Keratinocyte (primary cell): ENCODE results near the gene RALGAPA2. TPM values are rescaled to one million over a fixed set of nuclear protein-coding genes. Genes with fewer than 3 reads are reported as not detected.

Source experiments
- DNase-seq: peaks from one replicate; pipeline ENCODE4 v3.0.0-alpha.2; 2011; ENCODE audit warnings: low read depth, missing footprints, low spot score
- FAIRE-seq: peaks from 2 replicates; lab custom pipeline; 2011; peaks lifted over from hg19 to GRCh38; lab: Jason Lieb, UNC
- H2AFZ ChIP-seq: 2 replicates; pipeline ENCODE4 v1.6.0; 2012; ENCODE audit warnings: low read length, control low read depth, inconsistent platforms; ENCODE audit not compliant: control insufficient read depth
- H3K27ac ChIP-seq: 2 replicates; pipeline ENCODE4 v1.5.1; 2011; ENCODE audit warnings: low read length; ENCODE audit not compliant: control insufficient read depth, insufficient read depth
- H3K27me3 ChIP-seq: 3 replicates; pipeline ENCODE4 v1.6.0; 2011; ENCODE audit warnings: low read length; ENCODE audit not compliant: control insufficient read depth, insufficient read depth; ENCODE audit errors: extremely low read depth
- H3K36me3 ChIP-seq, 2 experiments: 2 replicates in 1 of 2; 3 replicates in 1 of 2; pipeline ENCODE4 v1.5.1; 2011; ENCODE audit warnings: low read length in 2 of 2, mild to moderate bottlenecking in 1 of 2; ENCODE audit not compliant: control insufficient read depth in 2 of 2, insufficient read depth in 2 of 2; ENCODE audit errors: extremely low read depth in 1 of 2
- H3K4me1 ChIP-seq: 3 replicates; pipeline ENCODE4 v1.5.1; 2011; ENCODE audit warnings: low read length; ENCODE audit not compliant: control insufficient read depth, insufficient read depth; ENCODE audit errors: extremely low read depth
- H3K4me2 ChIP-seq: 3 replicates; pipeline ENCODE4 v1.6.0; 2011; ENCODE audit warnings: low read depth, low read length; ENCODE audit not compliant: control insufficient read depth, insufficient read depth; ENCODE audit errors: extremely low read depth
- H3K4me3 ChIP-seq, 3 experiments: fragments of 200-600 bp in 1 of 3; sonication (generic) in 1 of 3; 2 replicates in 2 of 3; 3 replicates in 1 of 3; pipeline ENCODE4 v1.5.1; 2011 to 2016; ENCODE audit warnings: low read length in 3 of 3, mild to moderate bottlenecking in 3 of 3, control low read depth in 2 of 3, inconsistent platforms in 1 of 3, low read depth in 1 of 3, mixed read lengths in 1 of 3, mixed run types in 1 of 3, moderate library complexity in 1 of 3; ENCODE audit not compliant: control insufficient read depth in 2 of 3, insufficient read depth in 2 of 3; ENCODE audit errors: extremely low read depth in 1 of 3
- H3K79me2 ChIP-seq: 2 replicates; pipeline ENCODE4 v1.6.0; 2012; ENCODE audit warnings: low read length; ENCODE audit not compliant: control insufficient read depth, insufficient read depth
- H3K9ac ChIP-seq: 3 replicates; pipeline ENCODE4 v1.6.0; 2011; ENCODE audit warnings: low read length; ENCODE audit not compliant: control insufficient read depth, insufficient read depth; ENCODE audit errors: extremely low read depth
- H3K9me1 ChIP-seq: 3 replicates; pipeline ENCODE4 v1.6.0; 2011; ENCODE audit warnings: low read length; ENCODE audit not compliant: control insufficient read depth, insufficient read depth; ENCODE audit errors: extremely low read depth
- H3K9me3 ChIP-seq: 2 replicates; pipeline ENCODE4 v1.5.1; 2012; ENCODE audit warnings: low read depth, low read length; ENCODE audit not compliant: control insufficient read depth
- H4K20me1 ChIP-seq: 3 replicates; pipeline ENCODE4 v1.6.0; 2011; ENCODE audit warnings: low read length; ENCODE audit not compliant: control insufficient read depth, insufficient read depth; ENCODE audit errors: extremely low read depth
- EZH2 ChIP-seq: IDR thresholded peaks from one replicate; pipeline ENCODE4 v1.6.1; 2012; ENCODE audit warnings: inconsistent platforms, mild to moderate bottlenecking, low read length, moderate library complexity
- dilution Hi-C: fragments of 300-500 bp; cut with MboI; formaldehyde crosslinking; loops from one replicate; pipeline ENCODE4 v1.7.0; 2020; ENCODE audit warnings: low sequenced_read_pairs; ENCODE audit not compliant: extremely low pct_ligation_motif_present
- polyA plus RNA-seq, 5 experiments: library from polyadenylated mRNA; depleted of rRNA in 3 of 5; stranded (reverse) in 3 of 5; stranded (forward) in 1 of 5; unstranded in 1 of 5; fragments of >200 nt; gene quantifications; 1 replicate in 1 of 5; 2 replicates in 3 of 5; 3 replicates in 1 of 5; pipeline versions ENCODE4 v1.2.1 to v1.2.3, GENCODE V29; 2011 to 2012; ENCODE audit warnings: missing spikeins in 2 of 5, low read depth in 1 of 5, low replicate concordance in 1 of 5
- TF ChIP-seq, protein P1 (sequence below), 3 experiments: IDR thresholded peaks in 1 of 3; conservative IDR thresholded peaks in 1 of 3; optimal IDR thresholded peaks in 1 of 3; 2 replicates in 2 of 3; 3 replicates in 1 of 3; pipeline versions ENCODE3 to v1.5.1; 2011; ENCODE audit warnings: low read length in 3 of 3, mild to moderate bottlenecking in 3 of 3, moderate library complexity in 2 of 3, control low read depth in 1 of 3, inconsistent platforms in 1 of 3; ENCODE audit not compliant: insufficient read depth in 2 of 3; ENCODE audit errors: extremely low read depth in 1 of 3

The RALGAPA2 gene
- polyA plus RNA-seq, 1 donor (not counting 4 experiments of a cell fraction or from before 2014, with no cell fraction given): 3.2 TPM

DNA sequence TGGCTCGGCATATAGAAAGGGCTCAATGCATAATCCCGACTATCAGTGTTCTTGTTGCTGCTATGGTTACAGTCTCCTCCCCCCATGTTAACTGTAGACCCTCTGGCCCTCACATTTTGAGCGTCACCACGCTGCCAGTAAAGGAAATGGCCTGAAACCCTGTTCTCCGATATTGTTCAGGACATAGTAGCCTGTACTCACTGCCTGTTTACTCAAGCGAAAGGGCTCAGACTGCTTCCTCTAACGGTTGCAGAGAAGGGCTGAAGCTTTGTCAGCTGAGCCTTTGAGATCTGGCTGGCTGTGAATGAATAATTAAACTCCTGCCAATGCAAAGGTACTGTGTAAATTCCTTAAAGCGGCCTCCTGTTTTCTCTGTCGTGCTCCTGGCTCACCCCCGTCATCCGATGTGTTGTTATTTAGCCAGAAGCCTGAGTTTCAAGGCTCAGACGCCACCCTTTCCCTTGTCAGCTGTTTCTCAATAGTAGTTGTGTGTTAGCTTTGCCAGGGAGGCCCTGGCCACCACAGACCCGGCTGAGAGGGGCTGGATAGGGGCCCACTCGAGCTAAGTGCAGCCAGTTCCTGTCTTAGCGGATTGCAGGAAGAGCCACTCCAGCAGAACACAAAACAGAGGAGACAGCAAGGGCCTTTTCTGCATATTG is 31.2 kb upstream of the RALGAPA2 start:
- FAIRE-seq (no peak), DNase-seq (no peak)
- H4K20me1 ChIP-seq: no peaks in the 10 kb centered on the region
- no peaks in the 10 kb centered on the region for H3K9me3 ChIP-seq
- H3K36me3 ChIP-seq: no peaks in the 10 kb centered on the region
- H3K79me2 ChIP-seq: no peaks in the 10 kb centered on the region
- H2AFZ ChIP-seq: no peak overlapping the region
- TF ChIP-seq EZH2: no peak
- TF ChIP-seq, protein P1, sequence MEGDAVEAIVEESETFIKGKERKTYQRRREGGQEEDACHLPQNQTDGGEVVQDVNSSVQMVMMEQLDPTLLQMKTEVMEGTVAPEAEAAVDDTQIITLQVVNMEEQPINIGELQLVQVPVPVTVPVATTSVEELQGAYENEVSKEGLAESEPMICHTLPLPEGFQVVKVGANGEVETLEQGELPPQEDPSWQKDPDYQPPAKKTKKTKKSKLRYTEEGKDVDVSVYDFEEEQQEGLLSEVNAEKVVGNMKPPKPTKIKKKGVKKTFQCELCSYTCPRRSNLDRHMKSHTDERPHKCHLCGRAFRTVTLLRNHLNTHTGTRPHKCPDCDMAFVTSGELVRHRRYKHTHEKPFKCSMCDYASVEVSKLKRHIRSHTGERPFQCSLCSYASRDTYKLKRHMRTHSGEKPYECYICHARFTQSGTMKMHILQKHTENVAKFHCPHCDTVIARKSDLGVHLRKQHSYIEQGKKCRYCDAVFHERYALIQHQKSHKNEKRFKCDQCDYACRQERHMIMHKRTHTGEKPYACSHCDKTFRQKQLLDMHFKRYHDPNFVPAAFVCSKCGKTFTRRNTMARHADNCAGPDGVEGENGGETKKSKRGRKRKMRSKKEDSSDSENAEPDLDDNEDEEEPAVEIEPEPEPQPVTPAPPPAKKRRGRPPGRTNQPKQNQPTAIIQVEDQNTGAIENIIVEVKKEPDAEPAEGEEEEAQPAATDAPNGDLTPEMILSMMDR (optimal IDR thresholded peaks at IDR 0.05 in 1 of 3, IDR thresholded peaks at IDR 0.05 in 1 of 3, conservative IDR thresholded peaks at IDR 0.05 in 1 of 3; ENCODE audit: extremely low read depth in 1 of 3, insufficient read depth in 2 of 3, low read length in 3 of 3): no peak
- dilution Hi-C loops: no loop called here
- no peaks in the 10 kb centered on the region for H3K9me1 ChIP-seq
- H3K27me3 ChIP-seq: peaks cover 3% of the 10 kb centered on the region
- no peak overlapping the region for H3K4me3 ChIP-seq
- H3K4me1 ChIP-seq: no peaks in the 10 kb centered on the region
- H3K4me2 ChIP-seq: no peak overlapping the region
- H3K27ac ChIP-seq: no peak overlapping the region
- no peak overlapping the region for H3K9ac ChIP-seq

DNA sequence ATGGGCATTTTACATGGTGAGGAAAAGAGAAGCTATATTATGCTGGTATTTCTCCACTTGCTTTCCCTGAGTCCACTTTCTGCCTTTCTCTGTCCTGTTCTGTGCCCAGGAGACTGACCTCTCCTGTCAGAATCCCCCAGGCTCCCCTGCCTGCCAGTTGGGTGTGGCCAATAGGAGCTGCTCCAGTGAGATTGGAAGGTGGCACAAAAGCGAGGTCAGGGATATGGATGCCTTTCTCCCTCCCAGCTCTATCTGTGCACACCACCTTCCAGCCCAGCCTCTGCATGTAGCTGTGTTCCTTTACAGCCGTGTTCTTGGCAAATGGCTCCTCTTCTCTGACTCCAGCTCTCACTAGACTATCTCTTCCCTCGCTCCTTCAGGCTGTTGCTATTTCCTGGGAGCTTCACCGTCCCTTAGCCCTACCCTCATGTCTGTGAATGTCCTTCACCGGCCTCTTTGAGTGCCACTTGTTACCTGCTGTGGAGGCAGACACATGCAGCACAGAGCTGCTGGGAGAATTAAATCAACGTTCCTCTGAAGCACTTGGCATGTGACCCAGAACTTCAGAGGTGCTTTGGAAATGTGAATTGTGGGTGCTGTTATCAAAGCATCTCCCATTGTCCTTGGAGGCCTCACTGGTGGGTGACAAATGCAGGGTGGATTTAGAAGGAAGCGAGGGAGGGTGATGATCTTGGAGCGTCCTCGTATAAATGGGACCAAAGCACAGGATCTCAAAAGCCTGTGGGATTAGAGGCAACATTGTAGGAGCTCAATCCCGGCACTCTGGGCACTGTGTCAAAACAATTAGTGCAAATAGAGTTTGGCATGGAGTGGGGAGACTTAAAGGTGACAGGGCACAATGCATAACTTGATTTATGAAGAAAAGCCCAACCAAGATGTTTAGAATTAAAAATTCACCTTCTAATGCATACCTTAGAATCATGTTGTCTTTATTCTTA is 28.9 kb upstream of the RALGAPA2 start:
- Histone ChIP-seq H3K4me3 (no peak overlapping the region), H2AFZ (no peak overlapping the region), H3K9ac (no peak overlapping the region), H3K9me1 (no peaks in the 10 kb centered on the region), H3K79me2 (no peaks in the 10 kb centered on the region), H3K9me3 (no peaks in the 10 kb centered on the region), H3K4me1 (no peaks in the 10 kb centered on the region), H3K36me3 (no peaks in the 10 kb centered on the region), H4K20me1 (no peaks in the 10 kb centered on the region), H3K27ac (no peak overlapping the region), H3K27me3 (peaks cover 3% of the 10 kb centered on the region), H3K4me2 (no peak overlapping the region)
- TF ChIP-seq, protein P1 (optimal IDR thresholded peaks at IDR 0.05 in 1 of 3, IDR thresholded peaks at IDR 0.05 in 1 of 3, conservative IDR thresholded peaks at IDR 0.05 in 1 of 3; ENCODE audit: extremely low read depth in 1 of 3, insufficient read depth in 2 of 3, low read length in 3 of 3): no peak
- TF ChIP-seq EZH2: no peak
- dilution Hi-C loops: no loop called here
- FAIRE-seq (no peak), DNase-seq (no peak)
